GM18873 (cell line): ENCODE results near the gene PRR35.
A peak's percentile ranks its signal among the peaks of the same experiment; 100 is the strongest.

Experiments used
- ATAC-seq: cut with Tn5 transposase; IDR thresholded peaks from one replicate; pipeline ENCODE4 v1.9.1; 2021; ENCODE audit warnings: mild to moderate bottlenecking, moderate library complexity, moderate number of reproducible peaks; ENCODE audit not compliant: unreplicated experiment, low FRiP score

The PRR35 gene

DNA sequence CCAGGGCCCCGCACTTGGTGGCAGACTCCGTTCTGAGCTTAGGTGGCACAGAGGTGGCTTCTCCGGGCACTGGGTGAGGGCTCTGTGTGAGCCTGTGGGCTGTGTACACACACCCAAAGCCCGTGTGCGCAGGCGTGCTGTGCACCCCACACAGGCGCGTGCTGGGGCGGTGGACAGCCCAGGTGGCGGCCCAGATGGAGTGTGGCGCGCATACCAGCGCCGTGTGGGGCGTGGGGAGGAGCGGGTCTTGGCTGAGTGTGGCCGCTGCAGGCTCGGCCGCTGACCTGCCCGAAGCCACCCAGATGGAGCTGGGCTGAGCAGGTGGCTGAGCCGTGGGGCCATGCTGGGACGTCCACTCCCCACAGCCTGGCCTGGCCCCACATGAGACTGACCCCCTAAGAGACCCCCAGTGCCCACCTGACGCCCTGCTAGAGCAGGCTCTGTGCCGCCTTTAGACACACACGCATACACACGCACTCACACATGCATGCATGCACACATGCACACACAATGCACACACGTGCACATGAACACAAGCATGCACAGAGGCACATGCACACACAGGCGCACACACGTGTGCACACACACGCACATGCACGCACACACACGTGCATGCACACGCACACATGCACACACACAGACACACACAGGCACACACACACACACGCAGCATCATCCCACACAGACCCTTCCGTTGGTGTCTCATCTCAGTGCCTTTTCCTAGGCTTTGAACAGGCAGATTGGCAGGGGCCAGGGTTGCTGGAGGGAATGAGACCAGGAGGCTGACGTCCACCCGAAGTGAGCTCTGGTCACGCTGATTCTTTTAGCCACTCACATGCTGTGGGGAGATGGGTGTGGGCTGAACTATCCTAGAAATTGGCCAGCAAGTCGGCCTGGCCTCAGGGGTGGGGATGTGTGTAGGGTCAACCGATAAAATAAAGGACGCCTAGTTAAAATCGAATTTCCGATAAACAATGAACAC is 2.1 kb downstream of the PRR35 start:
- ATAC-seq = no peak

DNA sequence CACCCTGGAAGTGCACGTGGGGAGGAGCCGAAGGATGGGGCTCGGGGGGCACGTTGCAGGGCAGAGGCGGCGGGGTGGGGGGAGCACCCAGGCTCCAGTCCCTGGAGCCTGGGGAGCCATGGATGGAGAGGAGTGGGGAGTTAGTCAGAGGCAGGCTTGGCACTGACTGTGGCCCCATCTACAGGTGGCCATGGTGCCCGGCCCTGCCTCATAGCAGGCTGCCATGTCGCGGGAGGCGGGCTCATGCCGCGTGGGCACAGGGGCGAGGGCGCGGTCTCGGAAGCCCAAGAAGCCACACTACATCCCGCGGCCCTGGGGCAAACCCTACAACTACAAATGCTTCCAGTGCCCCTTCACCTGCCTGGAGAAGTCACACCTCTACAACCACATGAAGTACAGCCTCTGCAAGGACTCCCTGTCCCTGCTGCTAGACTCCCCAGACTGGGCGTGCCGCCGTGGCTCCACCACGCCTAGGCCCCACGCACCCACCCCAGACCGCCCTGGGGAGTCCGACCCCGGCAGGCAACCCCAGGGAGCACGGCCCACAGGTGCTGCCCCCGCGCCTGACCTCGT is 3.0 kb downstream of the PRR35 start:
- no peak for ATAC-seq

DNA sequence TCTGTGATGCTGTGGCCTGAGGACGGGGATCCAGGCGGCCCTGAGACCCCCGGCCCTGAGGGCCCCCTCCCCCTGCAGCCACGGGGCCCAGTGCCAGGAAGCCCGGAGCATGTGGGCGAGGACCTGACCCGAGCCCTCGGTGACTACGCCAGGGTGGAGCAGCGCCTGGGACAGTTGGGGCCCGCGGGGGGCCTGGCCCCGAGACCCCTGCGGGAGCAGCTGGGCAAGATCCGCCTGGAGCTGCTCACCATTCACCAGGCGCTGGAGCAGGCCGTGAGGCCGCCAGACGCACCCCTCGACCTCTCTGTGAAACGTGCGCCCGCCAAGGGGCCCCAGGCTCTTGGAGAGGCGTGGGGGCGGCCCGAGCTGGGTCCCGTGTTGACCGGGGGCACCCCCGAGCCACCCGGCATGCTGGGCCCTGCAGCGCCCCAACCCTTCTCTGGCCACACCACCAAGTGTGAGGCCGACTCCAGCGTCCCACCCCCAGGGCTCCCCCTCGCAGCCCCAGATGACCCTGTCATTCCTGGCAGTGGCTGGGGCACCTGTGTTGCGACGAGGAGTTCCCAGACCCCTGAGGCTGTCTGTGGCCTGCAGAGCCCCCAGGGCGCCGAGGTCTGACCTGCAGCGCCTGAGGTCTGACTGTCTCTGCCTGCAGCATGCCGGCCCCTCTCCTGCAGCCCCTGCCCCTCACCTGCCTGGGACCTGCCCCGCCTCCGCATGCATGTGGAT is 4.7 kb downstream of the PRR35 start:
- ATAC-seq = no peak

DNA sequence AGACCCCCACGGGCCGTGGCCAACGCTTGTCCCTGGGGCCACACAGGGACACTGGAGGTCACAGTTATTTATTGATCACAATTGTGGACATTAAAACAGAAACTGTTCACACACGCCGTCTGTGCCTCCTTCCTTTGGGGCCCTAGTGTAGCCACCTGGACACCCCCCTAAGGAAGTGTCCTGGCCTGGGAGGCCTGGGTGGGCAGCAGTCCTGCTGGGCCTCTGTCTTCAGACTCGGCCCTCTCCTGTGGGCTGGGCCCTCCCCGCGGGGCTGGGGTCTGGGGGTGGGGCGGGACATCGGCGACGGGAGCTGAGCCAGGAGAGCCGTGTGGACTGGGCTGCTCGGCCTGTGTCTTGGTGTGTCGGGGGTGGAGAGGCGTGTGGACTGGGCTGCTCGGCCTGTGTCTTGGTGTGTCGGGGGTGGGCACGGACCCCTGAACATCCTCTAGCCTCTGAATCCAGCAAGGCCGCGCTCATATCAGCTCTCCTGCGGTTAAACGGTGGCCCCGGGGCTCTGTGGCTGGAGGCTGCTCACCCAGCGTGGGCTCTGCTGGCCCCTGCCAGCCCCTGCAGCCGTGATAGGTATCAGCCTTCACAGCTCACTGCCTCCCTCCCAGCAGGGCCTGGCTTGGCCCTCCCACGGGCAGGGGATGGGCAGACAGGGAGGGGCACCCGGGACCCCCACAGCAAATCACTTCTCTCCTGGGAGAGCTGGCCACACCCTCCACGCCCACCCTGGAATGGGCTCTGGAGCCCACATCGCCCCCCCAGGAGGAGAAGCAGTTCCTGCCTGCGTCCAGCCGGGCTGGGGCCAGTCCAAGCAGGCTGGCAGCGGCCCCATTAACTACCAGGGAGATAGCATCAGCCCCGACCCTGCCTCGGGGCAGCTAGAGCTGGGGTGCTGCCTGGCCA is 5.5 kb downstream of the PRR35 start:
- ATAC-seq = no peak

DNA sequence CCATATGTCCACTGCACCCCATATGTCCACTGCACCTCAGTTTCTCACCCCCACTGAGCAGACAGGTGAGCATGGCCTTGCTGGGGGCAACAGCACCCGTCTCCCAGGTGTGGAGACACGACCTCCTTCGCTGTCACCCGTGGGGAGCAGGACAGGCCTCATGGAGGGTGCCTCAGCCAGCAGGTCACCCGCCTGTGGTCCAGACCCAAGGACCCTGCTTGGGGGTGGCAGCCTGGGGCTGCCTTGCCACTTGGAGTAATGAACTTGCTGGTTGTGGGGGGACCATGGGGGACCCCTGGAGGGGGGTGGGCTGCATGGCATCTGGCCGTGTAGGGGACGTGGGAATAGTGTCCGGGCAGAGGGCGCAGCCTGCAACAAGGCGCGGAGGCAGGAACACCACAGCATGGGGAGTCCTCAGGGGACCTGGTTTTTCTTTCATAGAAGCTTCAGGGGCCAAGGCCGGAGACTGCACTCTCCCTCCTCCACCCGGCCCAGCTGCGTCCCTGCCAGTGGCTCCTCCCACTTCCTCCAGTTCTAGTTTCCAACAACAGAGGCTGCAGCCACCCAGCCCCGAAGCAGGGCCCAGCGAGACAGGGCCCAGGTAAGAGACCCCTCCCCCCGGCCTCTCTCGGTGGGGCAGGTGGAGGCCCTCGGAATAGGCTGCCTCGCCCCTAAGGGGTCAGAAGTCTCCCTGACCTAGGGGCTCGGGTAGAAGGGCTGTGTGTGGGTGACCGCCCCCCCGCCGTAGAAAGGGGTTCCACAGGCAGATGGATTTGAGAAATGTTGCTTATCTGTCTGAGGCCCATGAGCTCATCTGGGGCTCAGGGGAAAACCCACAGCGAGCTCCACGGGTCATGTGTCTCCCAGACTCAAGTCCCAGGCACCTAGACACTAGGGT is 6.5 kb downstream of the PRR35 start, which contains the start of gene NHLRC4:
Gene NHLRC4, plus strand, starts transcription at position 531 of the 898 bp plus-strand sequence. CDS start 1,043 bp downstream, outside the sequence.
- peak; percentile 52 for ATAC-seq

DNA sequence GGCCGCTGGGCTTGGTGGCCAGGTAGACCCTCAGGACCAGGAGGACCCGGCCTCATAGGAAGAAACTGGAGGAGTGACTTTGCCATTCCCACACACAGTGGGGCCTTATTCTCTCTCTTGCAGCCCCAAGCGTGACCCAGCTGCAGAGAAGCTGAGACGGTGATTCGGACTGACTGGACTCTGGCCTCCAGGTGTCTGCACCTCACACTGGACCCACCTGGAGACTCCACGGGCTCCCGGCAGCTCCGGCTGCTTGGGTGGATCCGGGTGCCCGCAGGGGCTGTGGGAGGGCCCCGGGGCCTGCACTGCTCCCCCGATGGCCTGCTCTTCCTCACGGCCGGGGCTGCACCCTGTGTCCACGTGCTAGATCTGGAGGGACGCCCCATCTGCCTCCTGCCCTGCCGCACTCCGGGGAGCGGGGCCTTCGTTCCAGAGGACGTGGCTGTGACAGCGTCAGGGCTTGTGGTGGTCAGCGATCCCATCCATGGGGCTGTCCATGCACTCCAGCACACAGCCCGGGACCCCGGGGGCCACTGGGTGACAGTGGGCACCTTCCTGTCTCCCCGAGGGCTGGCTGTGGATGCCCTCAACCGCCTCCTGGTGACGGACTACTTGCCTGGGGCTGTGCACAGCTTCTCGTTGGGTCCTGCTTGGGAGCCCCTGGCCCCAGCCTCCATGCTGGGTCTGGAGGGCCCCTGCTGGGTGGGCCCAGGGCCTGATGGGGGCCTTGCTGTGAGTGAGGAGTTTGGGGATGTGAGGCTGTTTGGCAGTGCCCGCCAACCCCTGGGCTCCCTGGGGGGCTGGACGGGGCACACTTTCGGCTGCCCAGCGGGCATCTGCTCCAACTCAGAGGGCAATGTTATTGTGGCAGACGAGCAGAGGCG is 7.4 kb downstream of the PRR35 start:
- ATAC-seq = no peak

DNA sequence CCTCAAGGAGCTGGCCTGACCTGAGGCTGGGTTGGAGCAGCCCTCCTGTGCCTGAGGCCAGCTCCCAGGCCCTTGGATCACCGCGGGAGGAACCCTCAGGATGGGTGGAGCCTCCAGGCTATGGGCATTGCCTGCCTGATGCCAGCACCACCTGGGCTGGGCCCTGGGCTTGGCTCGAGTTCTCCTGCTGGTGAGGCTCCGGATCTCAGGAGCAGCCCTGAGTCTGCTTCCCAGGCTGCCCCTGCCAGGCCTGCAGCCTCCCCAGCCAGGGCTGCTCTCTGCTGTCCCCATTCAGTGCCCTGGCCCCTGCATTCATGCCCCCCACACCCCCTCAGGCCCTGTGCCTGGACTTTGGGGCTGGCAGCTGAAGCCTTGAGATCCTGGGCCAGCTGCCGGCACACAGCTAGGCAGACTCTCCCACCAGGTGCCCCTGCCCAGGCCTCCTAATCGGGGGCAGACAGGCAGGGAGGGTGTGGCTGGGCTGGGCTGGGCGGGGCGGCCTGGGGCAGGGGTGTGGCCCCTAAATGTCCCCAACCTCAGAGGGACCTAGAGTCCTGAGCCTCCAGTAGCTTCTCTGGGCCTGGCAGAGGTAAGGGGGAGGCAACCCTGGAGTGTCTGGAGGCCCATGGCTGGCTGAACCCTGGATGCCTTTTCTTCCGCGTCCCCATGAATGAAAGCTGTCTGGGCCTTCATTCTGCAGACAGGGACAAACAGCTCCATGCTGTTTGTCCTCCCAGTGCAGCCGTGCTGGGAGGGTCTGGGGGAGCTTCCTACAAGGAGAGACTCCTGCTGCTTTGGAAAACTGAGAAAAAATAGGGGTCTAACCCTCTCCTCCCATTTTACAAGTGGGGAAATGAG is 8.4 kb downstream of the PRR35 start:
- ATAC-seq = no peak

DNA sequence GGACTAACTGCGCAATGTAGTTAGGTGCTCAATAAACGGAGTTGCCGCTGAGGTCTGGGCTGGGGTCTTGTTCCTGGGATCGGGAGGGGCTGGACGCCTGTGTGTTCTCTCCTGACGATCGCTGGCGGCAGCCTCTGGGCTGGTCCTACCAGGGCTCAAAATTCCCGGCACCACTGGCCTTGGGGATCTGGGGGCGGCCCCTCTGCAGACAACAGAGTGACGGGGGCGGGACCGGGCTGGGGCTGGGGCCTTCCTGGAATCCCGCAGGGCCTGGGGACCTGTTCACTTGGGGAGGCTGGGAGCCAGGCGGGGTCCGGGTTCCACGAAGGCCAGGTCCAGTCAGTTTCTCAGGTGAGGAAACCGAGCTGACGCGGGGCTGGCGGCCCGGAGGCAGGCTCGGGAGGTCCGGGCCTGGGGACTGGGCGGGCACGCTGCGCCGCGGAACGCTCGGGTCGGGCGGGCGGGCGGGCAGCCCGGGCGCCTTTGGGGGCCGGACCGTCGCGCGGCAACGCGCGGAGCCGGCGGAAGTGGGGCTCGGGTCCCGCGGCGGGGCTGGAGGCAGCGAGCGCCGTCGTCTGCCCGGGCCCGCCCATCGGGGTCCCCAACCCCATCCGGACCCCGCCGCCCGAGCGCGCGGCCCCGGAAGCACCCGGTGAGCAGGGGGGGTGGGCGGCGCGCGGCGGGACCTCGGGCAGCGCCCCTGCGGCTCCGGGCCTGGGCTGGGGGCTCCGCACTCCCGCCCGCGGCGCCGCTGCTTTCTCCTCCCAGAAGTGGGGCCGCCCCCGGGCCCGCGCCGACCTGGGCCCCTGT is 9.5 kb downstream of the PRR35 start, which contains the start of gene PIGQ:
Gene PIGQ, plus strand, starts transcription at position 524 of the 810 bp plus-strand sequence. CDS start 4,107 bp downstream, outside the sequence.
- no peak for ATAC-seq

DNA sequence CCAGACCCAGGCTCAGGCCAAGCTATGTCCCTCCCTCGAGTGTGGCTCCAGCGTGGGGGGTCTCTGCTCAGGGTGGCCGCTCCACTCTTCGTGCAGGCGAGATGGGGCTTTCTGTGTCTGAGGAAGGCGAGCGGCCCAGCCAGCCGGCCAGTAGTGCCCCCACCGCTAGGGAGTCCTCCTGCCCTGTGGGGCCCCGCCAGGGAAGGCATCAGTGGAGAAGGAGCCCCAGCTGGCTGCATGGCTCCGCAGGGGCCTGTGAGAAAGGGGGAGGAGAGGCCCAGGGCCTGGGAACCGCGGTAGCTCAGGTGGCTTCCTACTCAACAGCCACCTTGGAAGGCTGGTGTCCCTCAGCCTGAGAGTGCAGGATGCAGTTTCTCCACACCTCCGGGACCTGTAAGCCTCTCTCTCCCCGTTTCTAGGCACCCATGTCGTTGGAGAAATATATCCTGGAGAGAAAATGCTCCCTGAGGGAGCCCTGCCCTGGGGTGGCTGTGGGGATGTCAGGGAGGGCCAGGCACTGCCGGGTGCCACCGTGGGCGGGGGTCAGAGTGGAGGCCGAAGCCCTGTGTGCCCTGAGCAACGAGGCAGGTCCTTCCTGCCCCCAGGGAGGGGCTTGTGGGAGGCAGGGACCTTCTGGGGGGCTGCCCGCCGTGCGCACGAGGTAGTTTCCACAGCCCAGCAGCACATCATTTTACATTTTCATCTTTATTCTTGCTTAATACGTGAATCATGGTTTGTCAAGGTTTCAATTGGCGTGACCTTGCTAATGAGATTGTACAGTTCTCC is 12.9 kb downstream of the PRR35 start:
- no peak for ATAC-seq

DNA sequence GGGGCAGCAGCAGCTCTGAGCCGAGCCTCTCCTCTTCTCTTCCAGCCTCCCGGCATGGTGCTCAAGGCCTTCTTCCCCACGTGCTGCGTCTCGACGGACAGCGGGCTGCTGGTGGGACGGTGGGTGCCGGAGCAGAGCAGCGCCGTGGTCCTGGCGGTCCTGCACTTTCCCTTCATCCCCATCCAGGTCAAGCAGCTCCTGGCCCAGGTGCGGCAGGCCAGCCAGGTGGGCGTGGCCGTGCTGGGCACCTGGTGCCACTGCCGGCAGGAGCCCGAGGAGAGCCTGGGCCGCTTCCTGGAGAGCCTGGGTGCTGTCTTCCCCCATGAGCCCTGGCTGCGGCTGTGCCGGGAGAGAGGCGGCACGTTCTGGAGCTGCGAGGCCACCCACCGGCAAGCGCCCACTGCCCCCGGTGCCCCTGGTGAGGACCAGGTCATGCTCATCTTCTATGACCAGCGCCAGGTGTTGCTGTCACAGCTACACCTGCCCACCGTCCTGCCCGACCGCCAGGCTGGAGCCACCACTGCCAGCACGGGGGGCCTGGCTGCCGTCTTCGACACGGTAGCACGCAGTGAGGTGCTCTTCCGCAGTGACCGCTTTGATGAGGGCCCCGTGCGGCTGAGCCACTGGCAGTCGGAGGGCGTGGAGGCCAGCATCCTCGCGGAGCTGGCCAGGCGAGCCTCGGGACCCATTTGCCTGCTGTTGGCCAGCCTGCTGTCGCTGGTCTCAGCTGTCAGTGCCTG is 14.0 kb downstream of the PRR35 start:
- no peak for ATAC-seq

DNA sequence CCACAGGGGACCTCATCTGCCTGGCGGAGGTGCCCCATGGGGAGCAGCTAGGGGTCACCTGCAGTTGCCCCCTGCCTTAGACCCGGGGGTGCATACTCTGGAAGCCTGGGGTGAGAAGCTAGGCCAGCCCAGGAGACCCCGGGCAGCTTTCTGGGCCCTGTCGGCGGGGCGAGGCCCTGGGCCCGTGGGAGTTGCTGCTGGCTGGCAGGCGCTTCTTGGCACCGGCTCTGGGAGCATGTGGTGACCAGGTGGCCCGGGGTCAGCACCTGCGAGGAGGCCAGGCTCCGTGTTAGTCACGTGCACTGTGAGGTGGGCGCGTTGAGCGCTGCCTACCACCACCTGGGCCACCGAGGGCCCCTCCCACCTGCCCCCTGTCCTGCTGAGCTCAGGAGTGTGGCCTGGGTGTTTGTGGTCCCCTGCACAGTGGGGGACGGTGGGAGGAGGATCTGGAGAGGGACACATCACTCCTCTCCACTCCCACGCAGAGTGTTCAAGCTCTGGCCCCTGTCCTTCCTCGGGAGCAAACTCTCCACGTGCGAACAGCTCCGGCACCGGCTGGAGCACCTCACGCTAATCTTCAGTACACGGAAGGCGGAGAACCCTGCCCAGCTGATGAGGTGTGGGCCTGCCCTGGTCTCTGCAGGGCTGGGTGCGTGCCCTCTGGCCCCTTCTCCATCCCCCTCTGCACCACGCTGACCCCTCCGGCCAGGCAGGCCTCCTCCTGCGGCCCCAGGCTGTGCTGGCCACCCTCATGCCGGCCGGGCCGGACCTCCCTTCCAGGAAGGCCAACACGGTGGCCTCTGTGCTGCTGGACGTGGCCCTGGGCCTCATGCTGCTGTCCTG is 15.4 kb downstream of the PRR35 start:
- ATAC-seq = no peak

DNA sequence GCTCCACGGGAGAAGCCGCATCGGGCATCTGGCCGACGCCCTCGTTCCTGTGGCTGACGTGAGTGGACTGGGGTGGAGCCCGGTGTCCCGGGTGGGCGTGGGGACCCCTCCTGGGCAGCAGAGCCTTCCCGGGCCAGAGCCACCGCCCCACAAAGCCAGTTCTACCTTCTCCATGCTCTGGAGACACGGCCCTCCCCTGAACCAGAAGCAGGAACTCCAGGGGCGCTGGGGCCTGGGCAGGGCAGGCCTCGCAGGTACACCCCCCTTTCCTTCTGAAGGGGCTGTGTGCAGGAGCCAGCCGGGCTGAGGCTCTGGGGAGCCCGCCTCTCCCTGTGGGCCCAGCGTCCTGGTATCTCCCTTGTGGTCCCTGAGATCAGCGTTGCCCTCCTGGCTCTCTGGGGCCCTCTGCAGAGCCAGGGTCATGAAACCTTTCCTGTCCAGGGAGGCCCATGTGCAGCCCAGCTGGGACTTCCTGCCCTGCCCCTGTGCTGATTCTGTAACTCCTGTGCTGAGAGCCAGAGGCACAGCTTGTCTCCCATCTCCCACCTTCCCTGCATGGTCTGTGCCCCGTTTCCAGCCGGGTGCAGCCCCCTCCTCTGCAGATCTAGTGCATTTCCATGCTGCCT is 16.1 kb downstream of the PRR35 start:
- ATAC-seq = no peak

DNA sequence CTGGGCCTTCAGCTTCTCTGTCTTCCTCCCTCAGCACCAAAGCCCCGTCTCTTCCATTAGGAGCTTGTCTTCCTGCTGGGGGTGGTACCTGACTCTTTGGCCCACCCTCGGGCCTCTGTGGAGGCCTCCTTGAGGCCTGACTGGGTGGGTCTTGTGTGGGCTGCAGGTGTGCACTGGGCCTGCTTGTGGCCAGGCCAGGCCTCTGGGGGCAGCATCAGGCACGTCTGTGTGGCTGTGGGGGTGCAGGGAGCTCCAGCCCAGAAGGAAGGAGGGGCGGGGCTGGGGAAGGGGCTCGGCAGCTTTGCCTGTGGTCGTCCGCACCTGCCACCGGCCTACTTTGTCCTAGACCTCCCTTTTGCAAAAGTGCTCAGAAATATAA is 16.6 kb downstream of the PRR35 start:
- no peak for ATAC-seq
